Suppressor macrophage (primary cell): ENCODE results near the gene HOXA2.

ENCODE experiments used
- DNase-seq, 4 experiments: peaks; one replicate each; pipeline ENCODE4 v3.0.0-alpha.2; 2020 to 2022
- total RNA-seq, 17 experiments: gene quantifications; one replicate each; lab custom pipeline; 2026; ENCODE audit warnings: mixed read lengths in 6 of 17, inconsistent platforms in 3 of 17; lab: John Stamatoyannopoulos, UW

Gene HOXA2
- 0 to 1.1 (median 0) reads per million in 17 experiments for total RNA-seq

GRCh38 chr7:27102581-27103442 lies at the start of gene HOXA2:
Gene HOXA2 (minus strand): TSS chr7:27102683. CDS start chr7:27102500, 183 bp downstream.
- no peak for DNase-seq

DNA sequence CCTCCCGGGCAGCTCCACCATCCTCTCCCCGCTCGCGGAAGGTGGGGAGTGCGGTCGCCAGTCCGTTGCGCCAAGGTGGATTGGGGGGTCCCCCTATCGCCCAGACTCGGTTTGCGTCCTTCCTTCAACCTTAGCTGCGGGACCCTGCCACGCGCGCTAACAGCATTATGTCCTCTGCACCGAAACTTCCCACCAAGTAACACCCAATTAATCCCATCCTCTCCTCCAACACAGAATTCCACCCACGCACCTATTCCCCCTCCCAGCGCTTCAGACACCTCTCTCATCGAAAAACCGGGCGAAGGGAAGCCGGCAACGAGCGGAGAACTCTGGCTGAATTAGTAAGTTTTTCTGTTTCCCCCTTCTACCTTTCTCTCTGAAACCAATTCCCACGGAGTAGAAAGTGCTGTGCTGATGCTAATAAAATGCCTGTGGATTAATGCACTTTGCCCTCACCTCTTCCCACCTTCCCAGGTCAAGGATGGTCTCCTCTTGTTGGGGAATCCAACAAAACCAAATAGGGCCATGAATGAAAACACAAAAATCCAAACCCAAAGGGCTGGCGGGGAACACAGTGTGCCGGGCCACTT lies 49.0 kb upstream of the HOXA2 start:
- peak in 1 of 4 experiments; percentile 9 for DNase-seq

DNA sequence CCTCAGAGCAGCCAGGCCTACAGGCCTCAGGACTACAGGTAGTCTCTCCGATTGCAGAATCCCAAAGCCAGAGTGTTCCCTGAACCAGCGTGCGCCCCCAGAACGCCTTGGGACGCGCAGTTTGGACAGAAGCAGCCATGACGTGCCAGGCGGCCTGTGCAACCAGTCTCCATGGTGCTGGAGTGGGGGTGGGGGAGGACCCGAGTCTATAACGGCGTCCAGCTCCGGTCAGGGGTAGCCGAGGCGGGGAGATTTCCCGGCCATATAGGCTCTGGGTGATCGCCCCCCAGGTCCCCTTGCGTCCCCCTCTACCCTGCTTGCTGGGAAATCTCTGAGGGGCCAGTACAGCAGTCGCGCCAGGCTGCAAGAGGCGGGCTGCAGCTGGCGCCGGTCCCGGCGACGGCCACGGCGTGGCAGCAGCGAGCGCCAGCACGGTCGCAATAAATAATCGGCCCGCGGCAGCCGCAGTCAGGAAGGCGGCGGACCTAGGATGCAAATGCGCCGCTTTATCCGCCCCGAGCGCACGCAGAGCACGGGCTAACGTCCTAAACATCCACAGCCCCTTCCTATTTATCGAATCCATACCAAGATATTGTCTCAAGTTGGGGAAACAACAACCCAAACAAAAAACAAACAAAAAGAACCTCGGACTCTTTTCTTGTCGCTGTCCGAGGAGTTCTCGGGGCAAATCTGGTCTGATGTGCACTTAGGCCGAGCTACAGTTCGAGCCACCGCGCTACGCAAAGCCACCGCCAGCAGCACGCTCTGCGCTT lies 48.3 kb upstream of the HOXA2 start:
- peak; percentile 79 to 90 (median 86) for DNase-seq

GRCh38 chr7:27149842-27150567 lies 47.5 kb upstream of the HOXA2 start:
- DNase-seq: no peak

DNA sequence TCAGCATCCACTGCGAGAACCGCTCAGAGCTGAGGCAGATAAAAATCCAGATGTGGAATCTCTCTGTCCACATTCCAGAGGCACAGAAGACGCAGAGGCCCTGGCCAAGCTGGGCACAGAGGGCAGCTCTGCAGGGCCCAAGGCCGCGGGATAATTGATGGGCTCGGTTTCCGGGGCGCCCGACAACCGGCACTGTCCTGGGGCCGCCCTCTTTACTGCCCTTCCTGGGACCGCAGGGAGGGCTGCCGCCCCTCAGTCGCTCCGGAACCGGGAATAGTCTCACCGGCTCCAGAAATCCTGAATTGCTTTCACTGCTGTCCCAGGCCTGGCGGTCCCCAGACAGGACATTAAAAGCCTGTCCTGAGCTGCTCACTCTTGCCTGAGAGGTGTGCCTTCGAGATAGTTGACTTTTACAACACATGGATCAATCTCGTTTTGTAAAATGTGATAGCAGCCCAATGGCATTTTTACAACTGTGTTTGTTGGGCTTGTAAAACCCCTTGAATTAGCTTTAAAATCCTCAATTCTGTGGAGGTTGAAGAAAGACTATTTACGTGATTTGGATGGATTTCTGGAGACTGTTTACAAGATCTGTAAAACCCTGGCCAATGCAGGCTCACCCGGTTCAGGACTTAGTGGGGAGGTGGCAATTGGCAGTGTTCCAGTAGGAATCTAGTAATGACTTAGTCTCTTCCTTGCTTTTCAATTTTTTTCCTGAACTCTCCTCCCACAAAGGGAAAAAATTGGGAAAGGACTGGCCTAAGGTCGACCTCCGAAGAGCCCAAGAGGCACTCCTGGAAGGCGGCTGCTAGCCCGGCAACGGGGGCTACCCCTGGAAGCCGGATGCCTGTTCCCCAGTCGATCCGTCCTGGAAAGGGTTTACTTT lies 46.5 kb upstream of the HOXA2 start:
- DNase-seq: no peak

- peak in 1 of 4 experiments; percentile 9 for DNase-seq
Observed at GRCh38 chr7:27148031-27148755, 45.7 kb upstream of the HOXA2 start.

GRCh38 chr7:27147199-27148030 lies 44.9 kb upstream of the HOXA2 start, which contains the start of gene HOXA6:
Gene HOXA6 (minus strand): TSS chr7:27147774. CDS start chr7:27147749, 25 bp downstream.
- DNase-seq: peak in 1 of 4 experiments; percentile 22

DNA sequence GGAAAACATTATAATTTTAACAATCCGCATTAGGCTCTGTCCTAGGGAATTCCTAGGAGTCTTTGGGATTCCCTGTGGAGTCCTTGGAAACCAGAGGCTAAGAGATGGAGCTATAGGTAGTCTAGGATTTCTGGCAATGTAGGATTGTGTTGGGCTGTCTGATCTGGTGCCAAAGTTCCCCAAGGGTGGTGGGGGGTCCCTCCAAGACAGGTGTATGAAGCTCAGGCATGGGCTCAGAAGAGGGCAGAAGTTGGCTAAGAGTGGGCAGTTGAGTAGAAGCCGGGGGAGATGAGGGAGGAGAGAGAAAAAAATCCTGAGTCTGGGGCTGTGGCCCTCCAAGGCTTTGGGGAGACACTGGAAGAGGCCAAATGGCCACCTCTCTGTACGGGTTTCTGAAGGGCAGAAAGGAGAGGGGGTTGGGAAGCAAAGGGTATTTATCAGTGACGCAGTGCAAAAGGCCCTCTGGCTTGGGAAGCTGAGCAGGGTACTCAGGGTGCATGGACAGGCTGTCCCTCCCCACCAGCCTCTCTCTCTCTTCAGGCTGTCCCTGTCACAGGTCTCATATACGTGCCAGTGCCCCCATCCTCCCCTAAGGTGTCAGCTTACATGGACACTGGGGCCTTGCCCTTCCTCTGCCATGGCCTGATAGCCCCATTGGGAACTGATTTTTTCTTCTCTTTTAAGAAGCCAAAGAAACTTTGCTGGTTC lies 44.2 kb upstream of the HOXA2 start:
- DNase-seq: no peak

DNA sequence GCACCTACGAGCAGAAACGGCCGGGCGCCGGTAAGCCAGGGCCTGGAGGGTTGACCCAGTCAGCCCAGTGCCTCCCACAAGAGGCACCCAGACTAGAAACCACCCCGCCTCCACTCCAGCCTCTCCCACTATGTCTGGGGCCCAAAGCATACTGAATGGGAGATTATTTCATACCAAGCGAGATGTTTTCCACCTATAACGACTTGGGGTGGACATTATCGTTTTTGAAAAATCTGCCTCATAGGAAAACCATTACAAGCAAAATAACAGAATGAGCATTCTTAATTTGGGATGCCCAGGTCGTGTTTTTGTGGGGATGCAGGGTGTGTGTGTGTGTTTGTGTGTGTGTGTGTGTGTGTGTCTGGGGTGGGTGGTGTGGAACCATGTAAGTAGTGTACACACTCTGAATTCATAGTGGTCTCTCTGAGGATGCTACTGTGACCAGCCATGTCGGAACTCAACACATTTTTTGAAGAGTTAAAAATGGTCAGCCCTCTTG lies 43.5 kb upstream of the HOXA2 start:
- DNase-seq: no peak

DNA sequence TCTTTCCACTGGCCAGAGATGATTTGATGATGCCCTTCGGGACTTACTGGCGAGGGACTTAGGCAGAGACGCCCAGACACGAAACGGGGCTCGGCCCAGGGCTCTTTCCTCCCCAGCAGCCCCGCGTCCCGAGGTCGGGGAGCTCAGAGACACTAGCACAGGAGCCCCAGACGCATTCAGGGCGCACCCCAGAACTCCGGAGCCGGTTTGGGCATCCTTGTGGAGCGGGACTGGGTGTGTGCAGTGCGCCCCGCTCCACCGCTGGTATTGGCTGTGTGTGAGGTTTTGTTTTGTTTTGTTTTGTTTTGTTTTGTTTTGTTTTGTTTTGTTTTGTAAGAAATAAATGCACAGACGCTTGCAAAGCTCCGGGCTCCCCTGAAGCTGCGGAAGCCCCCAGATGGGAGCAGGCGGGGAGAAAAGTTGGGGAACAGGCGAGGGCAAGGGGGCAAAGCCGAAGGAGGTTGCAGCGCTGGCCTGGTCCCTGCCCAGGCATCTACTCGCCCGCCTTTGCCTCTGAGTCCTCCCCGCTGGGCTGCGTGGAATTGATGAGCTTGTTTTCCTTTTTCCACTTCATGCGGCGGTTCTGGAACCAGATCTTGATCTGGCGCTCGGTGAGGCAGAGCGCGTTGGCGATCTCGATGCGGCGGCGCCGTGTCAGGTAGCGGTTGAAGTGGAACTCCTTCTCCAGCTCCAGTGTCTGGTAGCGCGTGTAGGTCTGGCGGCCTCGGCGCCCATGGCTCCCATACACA lies 42.9 kb upstream of the HOXA2 start:
- no peak for DNase-seq

GRCh38 chr7:27144781-27145164 lies 42.3 kb upstream of the HOXA2 start:
- DNase-seq: no peak

DNA sequence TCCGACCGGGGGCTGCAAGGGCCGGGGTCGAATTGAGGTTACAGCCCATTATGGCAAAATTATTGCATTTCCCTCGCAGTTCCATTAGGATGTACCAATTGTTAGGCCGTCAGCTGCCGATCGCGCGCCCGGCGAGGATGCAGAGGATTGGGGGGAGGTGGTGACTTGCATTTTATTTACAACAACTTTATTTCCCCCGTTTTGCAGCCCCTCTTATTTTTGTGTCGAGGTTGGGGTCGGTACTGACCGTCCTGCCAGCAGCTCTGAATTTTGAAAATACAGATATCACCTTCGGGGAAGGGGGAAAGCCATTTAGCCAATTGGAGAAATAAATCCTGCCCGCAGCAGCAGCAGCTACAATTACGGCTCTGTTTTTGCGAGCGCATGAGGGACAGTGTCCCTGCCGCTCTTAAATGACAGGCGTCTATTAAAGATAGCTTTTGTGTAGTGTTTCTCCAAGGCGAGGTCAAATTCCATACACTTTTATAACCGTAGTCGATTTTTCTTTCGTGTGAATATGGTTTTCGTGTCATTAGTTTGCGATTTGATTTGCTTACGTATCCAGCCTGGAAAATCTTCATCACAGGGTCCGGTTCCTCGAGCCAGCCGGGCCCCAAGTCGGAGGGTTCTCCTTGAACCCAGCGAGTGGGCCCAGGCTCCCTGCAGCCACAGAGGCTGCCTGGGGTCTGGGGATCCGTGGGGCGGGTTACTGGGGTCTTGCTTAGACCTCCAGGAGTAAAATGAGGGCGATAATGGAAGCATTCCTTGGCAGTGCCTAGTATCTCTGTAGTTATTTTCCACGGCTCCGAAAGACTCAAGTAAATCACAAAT lies 41.7 kb upstream of the HOXA2 start:
- no peak for DNase-seq

DNA sequence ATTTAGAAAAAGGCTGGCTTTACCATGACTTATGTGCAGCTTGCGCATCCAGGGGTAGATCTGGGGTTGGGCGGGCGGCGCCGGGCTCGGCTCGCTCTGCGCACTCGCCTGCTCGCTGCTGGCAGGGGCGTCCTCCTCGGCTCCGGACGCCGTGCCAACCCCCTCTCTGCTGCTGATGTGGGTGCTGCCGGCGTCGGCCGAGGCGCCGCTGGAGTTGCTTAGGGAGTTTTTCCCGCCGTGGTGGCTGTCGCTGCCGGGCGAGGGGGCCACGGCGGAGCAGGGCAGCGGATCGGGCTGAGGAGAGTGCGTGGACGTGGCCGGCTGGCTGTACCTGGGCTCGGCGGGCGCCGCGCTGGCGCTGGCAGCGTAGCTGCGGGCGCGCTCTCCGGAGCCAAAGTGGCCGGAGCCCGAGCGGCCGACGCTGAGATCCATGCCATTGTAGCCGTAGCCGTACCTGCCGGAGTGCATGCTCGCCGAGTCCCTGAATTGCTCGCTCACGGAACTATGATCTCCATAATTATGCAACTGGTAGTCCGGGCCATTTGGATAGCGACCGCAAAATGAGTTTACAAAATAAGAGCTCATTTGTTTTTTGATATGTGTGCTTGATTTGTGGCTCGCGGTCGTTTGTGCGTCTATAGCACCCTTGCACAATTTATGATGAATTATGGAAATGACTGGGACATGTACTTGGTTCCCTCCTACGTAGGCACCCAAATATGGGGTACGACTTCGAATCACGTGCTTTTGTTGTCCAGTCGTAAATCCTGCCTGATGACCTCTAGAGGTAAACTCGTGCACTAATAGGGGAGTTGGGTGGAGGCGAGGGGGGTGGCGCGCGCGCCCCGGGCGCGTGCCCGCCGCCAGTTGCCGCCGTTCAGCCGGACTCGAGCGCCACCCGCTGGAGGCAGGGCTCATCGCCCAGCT lies 40.8 kb upstream of the HOXA2 start, which contains the start of gene HOXA5:
TSS of gene HOXA5 (minus strand) at position 659 of the 927 bp plus-strand sequence. CDS start at position 585, 74 bp downstream.
- DNase-seq: peak in 3 of 4 experiments; percentile 71 to 72 (median 71)

DNA sequence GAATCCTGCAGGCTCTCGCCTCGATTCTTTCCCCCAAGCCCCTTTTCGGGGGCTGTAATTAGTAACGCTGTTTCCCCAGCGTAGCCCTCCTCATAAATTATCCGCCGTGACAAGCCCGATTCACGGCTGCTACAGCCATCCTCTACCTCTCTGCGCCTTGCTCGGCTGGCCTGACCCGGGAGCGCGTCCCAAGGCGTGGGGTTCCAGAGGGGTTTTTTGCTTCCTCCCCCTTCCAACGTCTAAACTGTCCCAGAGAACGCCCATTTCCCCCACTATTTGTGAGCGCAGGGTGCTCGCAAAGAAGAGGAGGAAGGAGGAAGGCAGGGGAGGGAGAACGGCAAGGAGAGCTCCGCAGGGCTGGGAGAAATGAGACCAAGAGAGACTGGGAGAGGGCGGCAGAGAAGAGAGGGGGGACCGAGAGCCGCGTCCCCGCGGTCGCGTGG lies 40.1 kb upstream of the HOXA2 start:
- DNase-seq: no peak

DNA sequence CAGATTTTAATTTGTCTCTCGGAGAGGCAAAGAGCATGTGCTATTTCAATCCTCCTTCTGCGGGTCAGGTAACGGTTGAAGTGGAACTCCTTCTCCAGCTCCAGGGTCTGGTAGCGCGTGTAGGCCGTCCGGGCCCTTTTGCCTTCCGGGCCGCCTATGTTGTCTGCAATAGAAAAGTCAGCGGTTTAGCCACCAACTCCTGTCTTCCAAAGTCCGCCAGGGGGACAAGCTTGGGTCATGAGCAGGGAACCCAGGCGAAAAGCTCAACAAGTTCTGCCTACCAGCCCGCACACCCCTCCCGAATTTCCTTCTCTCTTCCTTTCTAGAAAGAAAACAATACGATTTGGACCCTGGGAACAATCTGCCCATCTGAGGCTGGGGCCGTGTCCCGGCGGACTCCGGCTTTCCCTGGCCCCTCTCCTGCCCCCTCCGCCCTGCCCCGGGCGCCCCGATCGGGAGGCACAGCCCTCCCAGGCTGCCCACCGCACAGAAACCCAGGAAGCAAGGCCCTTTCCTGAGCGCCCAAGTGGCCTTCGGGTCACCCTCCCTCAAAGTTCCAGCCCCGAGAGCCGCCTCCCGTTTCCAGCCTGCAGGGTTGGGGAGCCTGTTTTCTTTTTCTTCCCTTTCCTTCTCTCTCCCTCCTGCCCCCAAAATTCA lies 39.6 kb upstream of the HOXA2 start:
- DNase-seq: peak in 1 of 4 experiments; percentile 33
